SK-N-SH treated with all-trans-retinoic acid at 6 μM for 48 hours (cell line): Measurements from ENCODE around the gene PSMD12.
A peak's percentile ranks its signal among the peaks of the same experiment; 100 is the strongest.

ENCODE experiments used
- ATAC-seq: fragments of 200-7000 bp; cut with Tn5 transposase; 3 replicates; pipeline ENCODE4 v1.9.1; 2020; ENCODE audit warnings: mild to moderate bottlenecking, moderate library complexity
- ARNTL ChIP-seq: fragments of 450-650 bp; formaldehyde crosslinking; IDR thresholded peaks from 2 replicates; pipeline ENCODE4 v1.5.0; 2020; ENCODE audit warnings: low read depth, mild to moderate bottlenecking, moderate library complexity, borderline replicate concordance
- BACH2 ChIP-seq: fragments of 250-450 bp; sonication (Bioruptor Pico); IDR thresholded peaks from 2 replicates; pipeline ENCODE4 v1.9.0; 2021; ENCODE audit warnings: mild to moderate bottlenecking, borderline replicate concordance
- CREB5 ChIP-seq: fragments of 250-450 bp; sonication (Bioruptor Pico); IDR thresholded peaks from 2 replicates; pipeline ENCODE4 v1.5.1; 2020; ENCODE audit warnings: low read depth, mild to moderate bottlenecking, moderate library complexity
- CSDC2 ChIP-seq: fragments of 250-450 bp; sonication (Bioruptor Pico); IDR thresholded peaks from 2 replicates; pipeline ENCODE4 v1.5.0; 2020; ENCODE audit warnings: mild to moderate bottlenecking, moderate library complexity
- CSRNP3 ChIP-seq: fragments of 250-450 bp; sonication (Bioruptor Pico); IDR thresholded peaks from 2 replicates; pipeline ENCODE4 v1.5.1; 2021; ENCODE audit warnings: mild to moderate bottlenecking, moderate library complexity
- ESRRG ChIP-seq: fragments of 250-450 bp; sonication (Bioruptor Pico); IDR thresholded peaks from 2 replicates; pipeline ENCODE4 v1.6.1; 2021; ENCODE audit warnings: mild to moderate bottlenecking
- GLIS3 ChIP-seq: fragments of 250-450 bp; sonication (Bioruptor Pico); IDR thresholded peaks from 2 replicates; pipeline ENCODE4 v1.5.0; 2020; ENCODE audit warnings: mild to moderate bottlenecking, moderate library complexity
- ISL1 ChIP-seq: fragments of 250-450 bp; sonication (Bioruptor Pico); IDR thresholded peaks from 2 replicates; pipeline ENCODE4 v2.1.2; 2022; ENCODE audit warnings: mild to moderate bottlenecking, moderate library complexity
- OSR1 ChIP-seq: fragments of 250-450 bp; sonication (Bioruptor Pico); IDR thresholded peaks from 2 replicates; pipeline ENCODE4 v1.8.0; 2022; ENCODE audit warnings: moderate library complexity, mild to moderate bottlenecking, inconsistent platforms
- PATZ1 ChIP-seq: fragments of 250-450 bp; sonication (Bioruptor Pico); IDR thresholded peaks from 2 replicates; pipeline ENCODE4 v1.8.0; 2020; ENCODE audit warnings: mild to moderate bottlenecking, moderate library complexity, borderline replicate concordance
- POU6F1 ChIP-seq: fragments of 250-450 bp; sonication (Bioruptor Pico); IDR thresholded peaks from 2 replicates; pipeline ENCODE4 v1.8.0; 2021; ENCODE audit warnings: low read depth, mild to moderate bottlenecking, moderate library complexity, borderline replicate concordance
- PPARA ChIP-seq: fragments of 250-450 bp; sonication (Bioruptor Pico); IDR thresholded peaks from 2 replicates; pipeline ENCODE4 v1.5.0; 2020; ENCODE audit warnings: mild to moderate bottlenecking, borderline replicate concordance
- RARB ChIP-seq: fragments of 250-450 bp; sonication (Bioruptor Pico); IDR thresholded peaks from 2 replicates; pipeline ENCODE4 v1.8.0; 2021; ENCODE audit warnings: mild to moderate bottlenecking, moderate library complexity
- SNAI2 ChIP-seq: fragments of 250-450 bp; sonication (Bioruptor Pico); IDR thresholded peaks from 2 replicates; pipeline ENCODE4 v1.5.0; 2020; ENCODE audit warnings: mild to moderate bottlenecking, moderate library complexity
- TCF4 ChIP-seq: fragments of 250-450 bp; sonication (Bioruptor Pico); IDR thresholded peaks from 2 replicates; pipeline ENCODE4 v1.8.0; 2021; ENCODE audit warnings: mild to moderate bottlenecking, moderate library complexity, borderline replicate concordance
- TOX ChIP-seq: fragments of 250-450 bp; sonication (Bioruptor Pico); IDR thresholded peaks from 2 replicates; pipeline ENCODE4 v1.8.0; 2021; ENCODE audit warnings: mild to moderate bottlenecking, moderate library complexity, borderline replicate concordance
- TSHZ2 ChIP-seq: fragments of 250-450 bp; sonication (Bioruptor Pico); IDR thresholded peaks from 2 replicates; pipeline ENCODE4 v1.5.0; 2020; ENCODE audit warnings: mild to moderate bottlenecking, moderate library complexity
- ZC3H10 ChIP-seq: fragments of 250-450 bp; sonication (Bioruptor Pico); IDR thresholded peaks from 2 replicates; pipeline ENCODE4 v1.5.1; 2021; ENCODE audit warnings: mild to moderate bottlenecking, moderate library complexity
- ZFP3 ChIP-seq: fragments of 250-450 bp; sonication (Bioruptor Pico); IDR thresholded peaks from 2 replicates; pipeline ENCODE4 v1.5.0; 2020; ENCODE audit warnings: mild to moderate bottlenecking, moderate library complexity
- ZFP30 ChIP-seq: fragments of 450-650 bp; formaldehyde crosslinking; IDR thresholded peaks from 2 replicates; pipeline ENCODE4 v1.5.0; 2022; ENCODE audit warnings: mild to moderate bottlenecking, moderate library complexity
- ZNF565 ChIP-seq: fragments of 450-650 bp; formaldehyde crosslinking; conservative IDR thresholded peaks from 2 replicates; pipeline ENCODE4 v1.5.0; 2020; ENCODE audit warnings: low read depth, mild to moderate bottlenecking, moderate library complexity
- ZNF70 ChIP-seq: fragments of 450-650 bp; formaldehyde crosslinking; IDR thresholded peaks from 2 replicates; pipeline ENCODE4 v1.5.0; 2020; ENCODE audit warnings: mild to moderate bottlenecking, moderate library complexity
- ZNF8 ChIP-seq: fragments of 450-650 bp; formaldehyde crosslinking; IDR thresholded peaks from 2 replicates; pipeline ENCODE4 v1.5.0; 2020; ENCODE audit warnings: mild to moderate bottlenecking, moderate library complexity

PSMD12 gene

GRCh38 chr17:67366193-67367157 is at the start of gene PSMD12:
Gene PSMD12, minus strand, starts transcription at chr17:67366577. Its CDS starts 58 bp downstream, at chr17:67366519.
- ATAC-seq, result peak; percentile 98
- TF ChIP-seq TSHZ2 (CRISPR knock-in tag) (peak; percentile 70; the same call in 1 of the 2 replicates), ZC3H10 (no peak), ESRRG (CRISPR knock-in tag) (no peak), TCF4 (CRISPR knock-in tag) (0 out of 2 replicates have a peak, but pooled peaks have one; percentile 9), ZNF8 (CRISPR knock-in tag) (no peak), ISL1 (CRISPR knock-in tag) (no peak), CSDC2 (CRISPR knock-in tag) (0 out of 2 replicates have a peak, but pooled peaks have one; percentile 13), POU6F1 (no peak), PATZ1 (CRISPR knock-in tag) (peak; percentile 56; the same call in 1 of the 2 replicates), PPARA (CRISPR knock-in tag) (no peak), CSRNP3 (CRISPR knock-in tag) (no peak), BACH2 (CRISPR knock-in tag) (no peak), TOX (CRISPR knock-in tag) (no peak), SNAI2 (no peak), ZNF565 (CRISPR knock-in tag) (no peak), CREB5 (CRISPR knock-in tag) (no peak), ZFP30 (no peak), RARB (CRISPR knock-in tag) (no peak), GLIS3 (peak; percentile 19; the same call in 1 of the 2 replicates), OSR1 (CRISPR knock-in tag) (no peak), ZNF70 (CRISPR knock-in tag) (no peak), ZFP3 (CRISPR knock-in tag) (no peak), ARNTL (CRISPR knock-in tag) (no peak)
- TF ChIP-seq, all 23 proteins: peak for 5

GRCh38 chr17:67415291-67415690 is 48.9 kb upstream of the PSMD12 start:
- ATAC-seq, result no peak
- TF ChIP-seq ISL1 (CRISPR knock-in tag) (no peak), ZNF70 (CRISPR knock-in tag) (no peak), TOX (CRISPR knock-in tag) (no peak), TCF4 (CRISPR knock-in tag) (no peak), POU6F1 (no peak), BACH2 (CRISPR knock-in tag) (no peak), TSHZ2 (CRISPR knock-in tag) (no peak), CREB5 (CRISPR knock-in tag) (no peak), OSR1 (CRISPR knock-in tag) (no peak), GLIS3 (no peak)
